OCI-LY1 (cell line): ENCODE measurements around the gene ZNF319.

ENCODE experiments used
- EZH2 ChIP-seq: fragments of 200-600 bp; sonication (generic), shearing (Covaris generic); IDR thresholded peaks from 2 replicates; pipeline ENCODE4 v1.8.0; 2017; ENCODE audit warnings: borderline replicate concordance, mixed run types, mild to moderate bottlenecking, antibody characterized with exemption, low read length, moderate library complexity, mixed read lengths
- TF ChIP-seq, protein P1 (sequence below): fragments of 200-600 bp; sonication (generic), shearing (Covaris generic); IDR thresholded peaks from 2 replicates; pipeline ENCODE4 v1.5.1; 2017; ENCODE audit warnings: mild to moderate bottlenecking, antibody characterized with exemption, low read length, moderate library complexity, mixed read lengths

DNA sequence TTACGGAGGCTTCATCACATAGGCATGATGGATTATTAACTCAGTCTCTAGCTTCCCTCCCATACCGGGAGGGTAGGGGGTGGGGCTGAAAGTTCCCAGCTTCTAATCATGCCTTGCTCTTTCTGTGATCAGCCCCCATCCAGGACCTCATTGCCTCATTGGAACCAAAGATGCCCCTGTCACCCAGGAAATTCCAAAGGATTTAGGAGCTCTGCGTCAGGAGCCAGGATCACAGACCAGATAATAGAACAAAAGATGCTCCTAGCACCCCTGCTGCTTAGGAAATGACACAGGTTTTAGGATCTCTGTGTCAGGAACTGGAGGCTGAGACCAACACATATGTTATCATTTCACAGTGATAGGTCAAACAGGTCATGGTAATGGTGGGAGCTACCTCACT lies 10.4 kb upstream of the ZNF319 start:
- TF ChIP-seq, protein P1, sequence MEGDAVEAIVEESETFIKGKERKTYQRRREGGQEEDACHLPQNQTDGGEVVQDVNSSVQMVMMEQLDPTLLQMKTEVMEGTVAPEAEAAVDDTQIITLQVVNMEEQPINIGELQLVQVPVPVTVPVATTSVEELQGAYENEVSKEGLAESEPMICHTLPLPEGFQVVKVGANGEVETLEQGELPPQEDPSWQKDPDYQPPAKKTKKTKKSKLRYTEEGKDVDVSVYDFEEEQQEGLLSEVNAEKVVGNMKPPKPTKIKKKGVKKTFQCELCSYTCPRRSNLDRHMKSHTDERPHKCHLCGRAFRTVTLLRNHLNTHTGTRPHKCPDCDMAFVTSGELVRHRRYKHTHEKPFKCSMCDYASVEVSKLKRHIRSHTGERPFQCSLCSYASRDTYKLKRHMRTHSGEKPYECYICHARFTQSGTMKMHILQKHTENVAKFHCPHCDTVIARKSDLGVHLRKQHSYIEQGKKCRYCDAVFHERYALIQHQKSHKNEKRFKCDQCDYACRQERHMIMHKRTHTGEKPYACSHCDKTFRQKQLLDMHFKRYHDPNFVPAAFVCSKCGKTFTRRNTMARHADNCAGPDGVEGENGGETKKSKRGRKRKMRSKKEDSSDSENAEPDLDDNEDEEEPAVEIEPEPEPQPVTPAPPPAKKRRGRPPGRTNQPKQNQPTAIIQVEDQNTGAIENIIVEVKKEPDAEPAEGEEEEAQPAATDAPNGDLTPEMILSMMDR = no peak
- TF ChIP-seq EZH2 = no peak
